ENCODE measurements around the gene EPM2AIP1.
"Not testable (repeated sequence)": the region's sequence is repeated elsewhere in the genome, so short reads cannot be mapped to it uniquely, and the experiment has no call there.

EPM2AIP1 gene

DNA sequence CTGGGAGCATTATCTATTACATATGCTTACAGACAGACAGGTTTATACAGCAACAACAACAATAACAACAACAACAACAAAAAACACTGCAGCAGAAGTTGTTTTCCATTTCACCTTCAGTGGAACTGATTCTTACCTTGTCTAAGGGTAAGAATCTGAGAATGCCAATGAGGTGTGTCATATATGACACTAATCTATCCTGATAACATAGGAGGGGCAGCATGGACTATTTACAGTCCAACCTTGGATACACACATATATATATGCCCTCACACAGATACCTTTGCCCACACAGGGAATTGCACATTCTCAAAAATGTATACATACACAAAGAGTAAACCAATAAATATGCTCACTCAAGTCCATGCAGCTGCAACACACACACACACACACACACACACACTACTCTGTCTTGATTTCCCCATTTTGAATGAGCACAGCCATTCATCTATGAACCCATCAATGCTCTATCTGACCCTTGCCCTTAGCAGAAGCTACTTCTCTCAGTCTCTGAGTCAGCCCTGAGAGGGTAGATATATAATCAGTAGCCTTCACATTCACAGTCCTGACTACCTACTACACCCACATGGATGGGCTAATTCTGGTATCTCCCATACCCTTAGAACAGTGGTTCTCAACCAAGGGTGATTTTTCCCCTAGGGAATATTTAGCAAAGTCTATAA is 38.3 kb downstream of the EPM2AIP1 start:
- no peak for DNase-seq (ENCODE audit: low read depth, low spot score)

GRCh38 chr3:36947814-36948213 is 45.1 kb downstream of the EPM2AIP1 start:
- DNase-seq (ENCODE audit: low read depth, low spot score), result not testable (repeated sequence)

DNA sequence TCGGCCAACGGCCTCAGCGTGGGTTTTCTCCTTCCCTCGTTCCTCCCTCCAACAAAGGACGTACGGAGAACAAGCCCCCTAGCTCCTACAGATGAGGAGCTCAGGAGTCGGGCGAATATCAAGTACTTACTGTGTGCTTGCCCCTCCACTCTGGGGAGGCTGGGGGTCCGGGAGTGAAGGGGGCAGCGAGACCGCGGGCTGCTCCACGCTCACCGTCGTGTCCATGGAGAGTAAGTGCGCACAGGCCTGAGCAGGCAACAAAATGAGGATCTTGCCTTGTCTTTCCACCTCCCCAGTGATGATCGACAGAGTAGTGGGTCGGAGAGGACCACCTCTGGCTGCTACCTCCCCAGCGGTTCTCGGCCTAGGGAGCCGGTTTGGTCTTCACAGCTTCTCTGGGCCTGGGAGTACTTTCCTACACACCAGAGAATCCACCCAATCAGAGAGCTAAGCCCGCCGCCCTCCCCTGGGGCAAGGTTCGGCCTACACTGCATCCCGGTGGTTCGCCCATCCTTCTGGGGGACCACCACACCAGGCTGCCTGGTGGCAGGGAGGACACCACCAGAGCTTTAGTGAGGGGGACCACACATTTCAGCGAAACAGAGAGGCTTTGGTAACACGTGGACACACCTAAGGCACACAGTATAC is 47.5 kb downstream of the EPM2AIP1 start:
- DNase-seq (ENCODE audit: low read depth, low spot score), result no peak

DNA sequence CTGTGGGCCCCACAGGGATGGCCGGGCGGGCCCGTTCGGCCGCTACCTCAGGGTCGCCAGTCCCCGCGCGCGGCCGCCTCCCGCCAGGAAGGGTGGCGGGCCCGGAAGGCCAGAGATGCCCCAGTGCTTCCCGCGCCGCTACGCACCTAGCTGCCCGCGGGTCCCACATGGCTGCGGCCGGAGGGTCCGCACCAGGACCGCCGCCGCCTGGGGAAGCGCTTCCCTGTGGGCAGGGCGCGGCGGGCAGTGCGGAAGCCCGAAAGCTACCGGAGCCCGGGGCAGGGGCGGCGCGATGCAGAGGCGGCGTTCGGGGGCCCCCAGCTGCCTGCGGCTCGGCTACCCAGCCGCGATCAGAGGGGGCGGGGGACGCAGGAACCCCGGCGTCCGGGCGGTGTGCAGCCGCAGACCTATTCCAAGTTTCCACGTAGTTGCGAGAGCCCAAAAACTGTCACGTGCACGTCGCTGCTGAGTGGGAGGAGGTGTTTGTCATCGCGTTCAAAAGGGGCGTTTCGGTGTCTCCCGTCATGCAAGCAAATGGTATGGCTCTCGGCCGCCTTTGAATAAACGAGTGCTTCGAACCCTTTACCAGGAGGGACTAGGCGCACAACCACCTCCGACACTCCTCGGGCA is 48.2 kb downstream of the EPM2AIP1 start, which contains the start of gene TRANK1:
TRANK1 (minus strand) TSS at position 414 of the 630 bp plus-strand sequence; CDS start at position 169, 245 bp downstream.
- DNase-seq (ENCODE audit: low read depth, low spot score), result peak; percentile 65

GRCh38 chr3:36944012-36944640 is 48.8 kb downstream of the EPM2AIP1 start:
- no peak for DNase-seq (ENCODE audit: low read depth, low spot score)

DNA sequence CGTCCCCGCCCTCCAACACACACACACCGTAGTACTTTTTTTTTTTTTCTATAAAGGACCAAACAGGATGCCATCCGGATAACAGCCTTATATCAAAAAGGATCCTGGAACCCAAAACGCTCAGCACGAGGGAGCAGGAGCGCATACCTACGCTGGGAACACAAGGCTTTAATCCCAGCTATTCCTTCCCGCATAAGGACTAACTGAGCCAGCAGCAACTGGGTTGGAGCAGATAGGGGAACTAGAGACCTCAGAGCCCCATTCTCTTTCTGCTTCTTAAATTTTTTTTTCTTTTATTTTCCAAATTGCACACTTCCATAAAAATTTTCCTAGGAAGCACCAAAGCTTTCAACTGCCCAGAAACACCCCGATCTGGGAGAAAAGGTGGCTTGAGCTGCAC is 49.3 kb downstream of the EPM2AIP1 start:
- DNase-seq (ENCODE audit: low read depth, low spot score), result no peak

GRCh38 chr3:36942638-36943248 is 50.2 kb downstream of the EPM2AIP1 start:
- DNase-seq (ENCODE audit: low read depth, low spot score), result no peak

DNA sequence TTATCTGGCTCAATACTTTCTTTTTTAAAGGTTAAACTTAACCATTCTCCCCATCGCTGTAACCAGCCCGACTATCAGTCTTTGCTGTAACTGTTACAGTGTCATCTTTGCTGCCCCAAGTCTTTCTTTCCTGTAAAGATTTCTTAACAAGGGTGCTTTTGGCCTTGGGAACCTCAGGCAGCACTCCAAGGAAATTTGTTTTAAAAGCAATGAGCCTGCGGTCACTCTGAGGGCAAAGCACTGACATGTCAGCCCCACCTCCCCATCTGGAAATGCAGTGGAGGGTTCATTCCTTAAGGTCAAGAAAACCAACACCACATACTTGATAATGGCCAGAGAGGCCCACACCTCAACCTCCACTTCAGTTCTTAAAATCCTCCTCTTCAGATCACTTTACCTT is 51.3 kb downstream of the EPM2AIP1 start:
- DNase-seq (ENCODE audit: low read depth, low spot score), result no peak

DNA sequence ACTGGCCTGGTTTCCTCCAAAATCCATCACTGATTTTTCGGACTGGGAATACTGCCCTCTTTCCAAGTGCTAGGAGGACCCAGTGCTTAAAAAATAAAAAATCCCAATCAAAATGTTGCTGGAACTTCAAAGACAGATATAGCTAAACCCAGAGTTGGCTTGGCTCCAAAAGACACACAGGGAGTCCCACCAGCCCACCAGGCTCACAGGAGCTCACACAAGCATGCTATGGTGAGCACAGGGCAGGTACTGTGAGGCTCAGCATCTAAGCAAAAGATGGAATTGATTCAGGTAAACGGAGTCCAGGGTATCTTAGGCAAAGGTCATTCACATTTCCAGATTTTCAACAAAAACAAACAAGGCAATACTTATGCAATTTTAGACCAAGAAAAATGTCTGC is 51.8 kb downstream of the EPM2AIP1 start:
- no peak for DNase-seq (ENCODE audit: low read depth, low spot score)

DNA sequence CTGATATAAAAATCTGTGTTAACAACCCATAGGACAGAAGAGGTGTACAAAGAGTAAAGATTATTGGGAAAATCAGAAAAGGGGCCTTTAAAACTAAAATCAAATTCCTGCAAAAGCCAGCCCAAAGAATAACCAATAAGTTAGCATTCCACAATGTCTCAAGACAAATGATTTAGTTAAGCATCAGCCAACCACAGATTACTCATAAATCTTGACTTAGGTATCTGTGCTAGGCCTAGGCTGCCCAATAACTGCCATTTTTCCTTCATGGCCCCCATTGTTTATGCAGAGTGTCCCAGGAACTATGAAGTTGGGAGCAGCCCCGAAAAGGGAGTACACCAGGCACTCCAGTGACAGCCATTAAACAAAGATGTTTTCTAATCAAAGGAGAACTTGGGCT is 55.4 kb downstream of the EPM2AIP1 start:
- no peak for DNase-seq (ENCODE audit: low read depth, low spot score)
